Measurements from ENCODE around the gene ATP2B3. TPM values are rescaled to one million over a fixed set of nuclear protein-coding genes. Genes with fewer than 3 reads are reported as not detected.

ATP2B3 gene
- total RNA-seq, 1 donor from 2014 or later: not detected

DNA sequence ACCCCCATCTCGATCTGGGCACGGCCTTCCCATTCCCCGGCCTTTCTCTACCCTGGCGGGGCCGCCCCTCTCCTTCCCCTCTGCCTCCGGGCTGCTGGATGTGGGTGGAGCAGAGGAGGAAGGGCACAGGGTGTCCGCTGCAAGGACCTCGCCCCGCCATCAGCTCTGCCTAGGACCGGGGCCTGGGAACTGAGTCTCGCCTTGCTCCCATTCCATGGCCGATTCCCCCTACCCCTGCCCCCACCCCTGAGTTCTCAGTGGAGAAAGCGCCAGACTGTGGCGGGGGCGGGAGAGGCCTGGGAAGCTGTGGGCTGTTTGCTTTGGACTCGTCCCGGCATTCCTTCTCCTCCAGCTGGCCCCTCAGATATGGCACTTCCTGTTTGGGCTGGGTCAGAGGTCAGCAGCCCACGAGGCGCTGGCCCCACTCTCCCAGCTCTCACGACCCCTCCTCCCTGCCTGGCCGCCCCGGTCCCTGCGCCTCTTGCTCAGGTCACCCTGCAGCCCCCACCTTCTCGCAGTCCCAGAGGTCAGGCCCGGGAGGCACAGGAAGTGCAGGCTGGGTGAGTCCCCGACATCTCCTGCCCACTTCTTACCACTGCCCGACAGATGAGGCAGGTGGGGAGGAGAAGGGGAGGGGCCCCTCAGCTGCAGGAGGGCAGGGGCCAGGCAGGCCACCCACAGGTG is 29.1 kb upstream of the ATP2B3 start:
- Mint-ChIP-seq H3K4me1 (no peaks in the 10 kb centered on the region), H3K36me3 (ENCODE audit: low read depth) (no peaks in the 10 kb centered on the region), H3K27ac (no peak overlapping the region), H3K9me3 (no peaks in the 10 kb centered on the region), H3K27me3 (peaks cover 2% of the 10 kb centered on the region), H3K4me3 (no peak overlapping the region)
- TF ChIP-seq, protein P1, sequence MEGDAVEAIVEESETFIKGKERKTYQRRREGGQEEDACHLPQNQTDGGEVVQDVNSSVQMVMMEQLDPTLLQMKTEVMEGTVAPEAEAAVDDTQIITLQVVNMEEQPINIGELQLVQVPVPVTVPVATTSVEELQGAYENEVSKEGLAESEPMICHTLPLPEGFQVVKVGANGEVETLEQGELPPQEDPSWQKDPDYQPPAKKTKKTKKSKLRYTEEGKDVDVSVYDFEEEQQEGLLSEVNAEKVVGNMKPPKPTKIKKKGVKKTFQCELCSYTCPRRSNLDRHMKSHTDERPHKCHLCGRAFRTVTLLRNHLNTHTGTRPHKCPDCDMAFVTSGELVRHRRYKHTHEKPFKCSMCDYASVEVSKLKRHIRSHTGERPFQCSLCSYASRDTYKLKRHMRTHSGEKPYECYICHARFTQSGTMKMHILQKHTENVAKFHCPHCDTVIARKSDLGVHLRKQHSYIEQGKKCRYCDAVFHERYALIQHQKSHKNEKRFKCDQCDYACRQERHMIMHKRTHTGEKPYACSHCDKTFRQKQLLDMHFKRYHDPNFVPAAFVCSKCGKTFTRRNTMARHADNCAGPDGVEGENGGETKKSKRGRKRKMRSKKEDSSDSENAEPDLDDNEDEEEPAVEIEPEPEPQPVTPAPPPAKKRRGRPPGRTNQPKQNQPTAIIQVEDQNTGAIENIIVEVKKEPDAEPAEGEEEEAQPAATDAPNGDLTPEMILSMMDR (IDR thresholded peaks at IDR 0.05): no peak
- intact Hi-C loops (cut with micrococcal nuclease): no loop called here
- no peak for ATAC-seq (ENCODE audit: low read depth)
- DNase-seq: no peak
- ChIA-PET CTCF (no interaction called here), POLR2A (no interaction called here)

DNA sequence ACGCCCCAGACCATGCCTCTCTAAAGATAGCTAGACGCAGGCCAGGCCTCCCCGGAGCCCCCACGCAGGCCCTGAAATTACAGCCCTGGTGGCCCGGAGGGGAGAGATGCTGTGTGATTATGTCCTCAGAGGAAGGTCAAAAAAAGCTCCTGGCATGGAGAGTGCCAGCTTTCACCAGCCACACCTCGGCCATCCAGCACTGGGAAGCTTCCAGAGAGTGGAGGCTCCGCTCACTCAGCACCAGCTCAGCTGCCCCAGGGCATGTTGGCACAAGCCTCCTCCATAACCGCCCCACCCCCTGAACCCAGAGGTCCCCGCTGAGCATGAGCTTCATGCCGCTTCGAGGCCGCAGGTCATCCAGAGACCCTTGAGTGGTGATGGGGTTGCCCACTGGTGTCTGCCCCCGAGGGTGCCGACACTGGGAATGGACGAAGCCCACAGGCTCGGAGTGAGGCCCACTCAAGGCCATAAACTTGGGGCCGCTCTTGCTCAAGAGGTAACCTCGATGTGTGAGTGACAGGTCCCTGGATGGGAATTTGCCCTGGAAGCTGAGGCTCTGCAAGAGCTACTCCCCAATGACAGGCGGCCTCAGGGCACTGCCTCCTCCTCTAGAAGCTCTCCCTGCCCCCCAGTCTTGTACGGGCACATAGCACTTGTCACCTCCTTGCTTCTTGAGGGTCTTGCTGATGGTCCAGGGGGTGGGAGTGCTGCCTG is 27.1 kb upstream of the ATP2B3 start:
- CTCF ChIA-PET: no interaction called here
- TF ChIP-seq, protein P1 (IDR thresholded peaks at IDR 0.05): no peak
- no peak overlapping the region for H3K4me3 Mint-ChIP-seq
- peaks cover 2% of the 10 kb centered on the region for H3K27me3 Mint-ChIP-seq
- POLR2A ChIA-PET: no interaction called here
- no peaks in the 10 kb centered on the region for H3K36me3 Mint-ChIP-seq (ENCODE audit: low read depth)
- H3K27ac Mint-ChIP-seq: no peak overlapping the region
- no peaks in the 10 kb centered on the region for H3K4me1 Mint-ChIP-seq
- no peak for ATAC-seq (ENCODE audit: low read depth)
- H3K9me3 Mint-ChIP-seq: no peaks in the 10 kb centered on the region
- intact Hi-C loops (cut with micrococcal nuclease): no loop called here
- DNase-seq: no peak

DNA sequence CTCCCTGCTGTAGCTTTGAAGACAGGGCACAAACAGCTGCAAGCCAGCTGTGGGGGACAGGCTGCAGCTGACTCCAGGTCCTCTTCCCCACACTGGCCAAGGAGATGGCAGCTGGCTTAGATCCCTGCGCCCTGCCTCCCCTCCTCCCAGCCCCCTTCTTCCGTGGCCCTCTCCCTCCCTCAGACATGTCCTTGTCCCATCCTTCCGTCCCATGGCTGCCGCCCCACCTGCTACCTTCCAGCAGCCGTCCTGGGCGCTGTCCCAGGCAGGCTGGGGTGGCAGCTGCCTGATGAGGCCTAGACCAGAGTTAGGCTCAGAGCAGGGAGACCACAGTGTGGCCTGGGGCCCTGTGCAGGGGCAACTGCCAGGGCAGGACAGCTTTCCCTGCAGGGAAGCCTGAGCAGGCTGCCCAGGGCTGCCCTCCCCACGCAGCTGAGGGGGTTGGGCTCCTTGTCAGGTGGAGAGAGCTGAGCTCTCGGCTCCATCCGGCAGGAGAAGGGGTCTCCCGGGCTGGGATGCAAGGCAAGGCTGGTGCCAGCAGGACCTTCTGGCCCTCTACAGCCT is 26.0 kb upstream of the ATP2B3 start:
- ATAC-seq (ENCODE audit: low read depth) (no peak), DNase-seq (no peak)
- H3K4me1 Mint-ChIP-seq: no peaks in the 10 kb centered on the region
- peaks cover 1% of the 10 kb centered on the region for H3K27me3 Mint-ChIP-seq
- H3K4me3 Mint-ChIP-seq: no peak overlapping the region
- CTCF ChIA-PET: no interaction called here
- H3K36me3 Mint-ChIP-seq (ENCODE audit: low read depth): no peaks in the 10 kb centered on the region
- no peaks in the 10 kb centered on the region for H3K9me3 Mint-ChIP-seq
- TF ChIP-seq, protein P1 (IDR thresholded peaks at IDR 0.05): no peak
- intact Hi-C loops (cut with micrococcal nuclease): no loop called here
- no peak overlapping the region for H3K27ac Mint-ChIP-seq
- POLR2A ChIA-PET: no interaction called here

DNA sequence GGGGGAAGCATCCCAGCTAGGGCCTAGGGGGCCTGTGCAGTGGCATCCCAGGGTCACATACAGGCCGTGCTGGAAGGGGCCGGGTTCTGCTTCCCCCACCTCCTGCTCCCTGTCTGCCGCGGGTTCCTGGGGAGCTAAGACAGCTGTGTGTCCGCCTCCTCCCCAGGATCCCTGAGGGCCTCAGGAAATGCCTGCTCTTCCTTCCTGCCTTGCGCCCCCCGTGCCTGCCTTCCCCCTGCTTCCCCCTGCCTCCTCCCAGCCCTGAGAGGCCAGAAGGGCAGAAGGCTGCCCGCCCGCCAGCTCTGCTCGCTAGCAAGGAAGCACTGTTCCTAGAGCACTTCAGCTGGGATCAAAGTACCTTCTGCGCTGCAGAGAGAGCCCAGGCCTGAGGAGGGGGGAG is 25.5 kb upstream of the ATP2B3 start:
- Mint-ChIP-seq H3K36me3 (ENCODE audit: low read depth) (no peaks in the 10 kb centered on the region), H3K27me3 (no peaks in the 10 kb centered on the region), H3K4me3 (no peak overlapping the region), H3K27ac (no peak overlapping the region), H3K9me3 (no peaks in the 10 kb centered on the region), H3K4me1 (no peaks in the 10 kb centered on the region)
- ChIA-PET CTCF (no interaction called here), POLR2A (no interaction called here)
- no peak for ATAC-seq (ENCODE audit: low read depth)
- intact Hi-C loops (cut with micrococcal nuclease): no loop called here
- TF ChIP-seq, protein P1 (IDR thresholded peaks at IDR 0.05): no peak
- no peak for DNase-seq

DNA sequence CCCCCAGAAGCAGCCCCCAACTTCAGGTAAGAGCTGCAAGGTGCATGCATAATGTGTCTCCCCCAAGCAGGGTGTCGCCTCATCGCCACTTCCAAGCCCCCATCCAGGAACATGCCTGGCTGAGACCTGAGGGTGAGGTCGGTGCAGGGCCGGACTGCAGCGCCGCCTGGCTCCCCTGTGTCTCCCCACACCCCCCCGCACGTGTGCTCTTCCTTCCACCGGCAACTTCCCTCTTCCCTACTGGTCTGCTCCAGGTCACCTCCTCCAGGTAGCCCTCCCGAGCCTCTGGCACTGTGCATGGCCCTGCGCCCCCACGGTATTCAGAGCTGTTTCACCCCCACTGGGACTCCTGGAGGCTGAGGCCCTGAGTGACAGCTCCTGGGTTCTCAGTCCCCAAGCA is 24.9 kb upstream of the ATP2B3 start:
- H3K27me3 Mint-ChIP-seq: no peaks in the 10 kb centered on the region
- CTCF ChIA-PET: no interaction called here
- H3K4me3 Mint-ChIP-seq: no peak overlapping the region
- H3K4me1 Mint-ChIP-seq: no peaks in the 10 kb centered on the region
- POLR2A ChIA-PET: no interaction called here
- DNase-seq (no peak), ATAC-seq (ENCODE audit: low read depth) (no peak)
- no peaks in the 10 kb centered on the region for H3K9me3 Mint-ChIP-seq
- no peak overlapping the region for H3K27ac Mint-ChIP-seq
- H3K36me3 Mint-ChIP-seq (ENCODE audit: low read depth): no peaks in the 10 kb centered on the region
- TF ChIP-seq, protein P1 (IDR thresholded peaks at IDR 0.05): no peak
- intact Hi-C loops (cut with micrococcal nuclease): no loop called here

Data from activated B cell treated with CpG ODN at 0.5 μM for 24 hours (primary cell).